ENCODE data around the gene NTN1. TPM values are rescaled to one million over a fixed set of nuclear protein-coding genes. Genes with fewer than 3 reads are reported as not detected.

The NTN1 gene
- total RNA-seq, 2 donors from 2014 or later = 0.10 to 0.20 TPM

GRCh38 chr17:8997994-8998628, 23.2 kb upstream of the NTN1 start:
- DNase-seq (ENCODE audit: low spot score) = peak; percentile 88
- peaks cover 4% of the 10 kb centered on the region for H3K36me3 Mint-ChIP-seq
- ATAC-seq = peak; percentile 67 to 76
- H3K27me3 Mint-ChIP-seq = peaks cover 14 to 26% of the 10 kb centered on the region in 2 donors
- H3K27ac Mint-ChIP-seq = no peak overlapping the region
- H3K9me3 Mint-ChIP-seq = no peaks in the 10 kb centered on the region
- no peak overlapping the region for H3K4me3 Mint-ChIP-seq
- peaks cover 11 to 16% of the 10 kb centered on the region in 2 donors for H3K4me1 Mint-ChIP-seq (ENCODE audit: low read depth in 2 of 2)

GRCh38 chr17:9001559-9001958, 19.8 kb upstream of the NTN1 start:
- Mint-ChIP-seq H3K27ac (no peak overlapping the region), H3K4me1 (ENCODE audit: low read depth in 2 of 2) (peaks cover 10% of the 10 kb centered on the region in 2 donors), H3K9me3 (no peaks in the 10 kb centered on the region), H3K4me3 (peak overlapping the region; percentile 11), H3K27me3 (peaks cover 34 to 40% of the 10 kb centered on the region in 2 donors), H3K36me3 (peaks cover 4% of the 10 kb centered on the region)
- ATAC-seq (no peak), DNase-seq (ENCODE audit: low spot score) (no peak)

DNA sequence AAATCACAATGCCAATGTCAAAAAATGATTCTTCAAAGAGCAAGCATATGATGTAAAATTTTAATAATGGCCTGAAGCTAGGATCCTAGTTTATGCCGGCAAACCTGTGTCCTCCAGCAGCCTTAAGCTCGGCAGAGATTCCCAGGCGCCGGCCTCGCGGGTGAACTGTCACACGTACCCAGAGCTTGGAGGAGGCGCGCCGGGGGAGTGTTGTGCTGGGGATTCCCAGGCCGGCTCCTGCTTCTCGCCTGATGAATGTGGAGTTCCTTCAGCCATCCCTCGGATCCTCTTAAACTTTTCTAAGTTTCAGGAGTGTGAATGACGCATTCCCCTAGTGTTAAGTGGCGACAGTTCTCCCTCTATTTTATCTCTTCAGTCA, 19.1 kb upstream of the NTN1 start:
- no peak for DNase-seq (ENCODE audit: low spot score)
- no peak overlapping the region for H3K27ac Mint-ChIP-seq

DNA sequence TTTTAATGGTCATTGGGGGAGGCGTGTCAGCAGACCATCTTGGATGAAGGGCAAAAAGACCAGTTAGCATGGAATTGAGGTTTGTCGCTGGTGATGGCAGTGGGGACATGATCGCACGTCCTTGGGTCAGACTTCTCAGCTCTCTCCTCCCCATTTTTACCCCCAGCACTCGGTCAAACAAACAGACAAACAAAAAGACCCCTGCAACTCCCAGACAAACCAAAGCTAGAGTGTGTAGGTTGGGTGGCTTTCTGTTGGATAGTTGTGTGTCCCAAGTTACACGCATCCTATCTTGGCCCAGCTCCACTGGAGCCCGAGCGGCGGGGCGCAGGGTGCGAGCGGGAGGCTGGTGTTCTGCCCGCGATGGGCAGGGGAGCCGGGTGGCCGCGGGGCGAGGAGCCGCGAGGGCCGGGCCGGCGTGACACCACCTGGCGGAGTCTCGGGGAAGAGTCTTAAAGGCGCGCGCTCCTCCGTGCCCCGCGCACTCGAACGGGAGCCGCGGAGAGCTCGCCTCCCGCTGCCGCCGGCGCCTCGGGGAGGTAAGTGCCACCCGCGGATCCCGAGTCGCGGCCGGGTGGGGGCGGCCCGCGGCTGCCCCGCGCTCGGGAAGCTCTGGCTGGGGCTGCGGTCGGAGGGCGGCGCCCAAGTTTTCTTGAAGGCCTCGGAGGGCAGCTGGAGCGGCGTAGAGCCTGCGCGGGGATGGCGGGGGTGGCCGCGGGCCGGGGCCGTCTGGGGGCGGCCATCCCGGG, 18.5 kb upstream of the NTN1 start:
- ATAC-seq (peak; percentile 59 to 65), DNase-seq (ENCODE audit: low spot score) (no peak)
- H3K4me3 Mint-ChIP-seq = peak overlapping the region; percentile 42
- peaks cover 10% of the 10 kb centered on the region in 2 donors for H3K4me1 Mint-ChIP-seq (ENCODE audit: low read depth in 2 of 2)
- peaks cover 4% of the 10 kb centered on the region for H3K36me3 Mint-ChIP-seq
- H3K27me3 Mint-ChIP-seq = peaks cover 42 to 51% of the 10 kb centered on the region in 2 donors
- H3K27ac Mint-ChIP-seq = no peak overlapping the region
- no peaks in the 10 kb centered on the region for H3K9me3 Mint-ChIP-seq

More for the DNA sequence above, 19.1 kb upstream of the NTN1 start:
- peaks cover 10% of the 10 kb centered on the region in 2 donors for H3K4me1 Mint-ChIP-seq (ENCODE audit: low read depth in 2 of 2)
- peak overlapping the region; percentile 42 for H3K4me3 Mint-ChIP-seq
- H3K36me3 Mint-ChIP-seq = peaks cover 4% of the 10 kb centered on the region
- no peak for ATAC-seq
- peaks cover 38 to 46% of the 10 kb centered on the region in 2 donors for H3K27me3 Mint-ChIP-seq
- no peaks in the 10 kb centered on the region for H3K9me3 Mint-ChIP-seq

DNA sequence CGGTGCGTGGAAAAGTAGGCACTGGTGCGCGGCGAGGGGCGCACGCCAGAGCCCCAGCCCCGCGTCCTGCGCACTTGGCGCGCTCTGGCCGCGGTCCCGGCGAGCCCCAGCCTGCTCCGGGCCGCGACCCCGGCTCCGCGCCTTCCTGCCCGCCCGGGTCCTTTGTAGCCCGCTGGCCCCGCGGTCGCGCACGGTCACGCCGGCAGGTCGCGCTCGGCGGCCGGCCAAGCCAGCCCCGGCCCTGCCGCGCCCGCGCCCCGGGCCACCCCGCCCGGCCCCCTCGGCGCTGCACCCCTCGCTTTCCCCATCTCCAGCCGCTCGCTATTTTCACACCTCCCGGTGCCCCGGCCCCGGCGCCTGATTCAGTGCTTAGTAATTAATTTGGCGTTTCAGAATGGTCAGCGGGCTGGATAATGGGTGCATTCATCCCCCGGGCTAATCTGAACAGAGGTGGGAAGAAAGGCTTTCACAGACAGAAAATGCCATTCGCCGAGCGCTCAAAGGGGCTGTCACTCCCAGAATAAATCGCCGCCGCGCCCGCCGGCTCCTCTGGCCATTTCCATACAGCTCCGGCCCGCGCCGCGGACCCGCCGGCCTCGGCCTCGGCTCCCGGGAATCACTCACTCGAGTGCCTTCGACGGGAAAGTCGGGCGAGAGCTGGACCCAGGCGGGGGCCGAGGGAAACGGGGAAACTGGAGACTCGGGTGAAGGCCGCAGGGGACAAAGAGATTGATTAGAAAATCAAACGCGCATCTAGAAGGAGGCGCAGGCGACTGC, 17.8 kb upstream of the NTN1 start:
- no peaks in the 10 kb centered on the region for H3K9me3 Mint-ChIP-seq
- H3K27ac Mint-ChIP-seq = no peak overlapping the region

GRCh38 chr17:9004132-9004960, 17.0 kb upstream of the NTN1 start:
- DNase-seq (ENCODE audit: low spot score) = no peak
- peaks cover 4% of the 10 kb centered on the region for H3K36me3 Mint-ChIP-seq
- no peaks in the 10 kb centered on the region for H3K9me3 Mint-ChIP-seq
- peaks cover 51 to 65% of the 10 kb centered on the region in 2 donors for H3K27me3 Mint-ChIP-seq
- no peak overlapping the region for H3K27ac Mint-ChIP-seq
- no peak for ATAC-seq
- H3K4me3 Mint-ChIP-seq = peak overlapping the region; percentile 59
- peaks cover 10% of the 10 kb centered on the region in 2 donors for H3K4me1 Mint-ChIP-seq (ENCODE audit: low read depth in 2 of 2)

More for the DNA sequence above, 17.8 kb upstream of the NTN1 start:
- no peak for DNase-seq (ENCODE audit: low spot score)
- Mint-ChIP-seq H3K27me3 (peaks cover 44 to 57% of the 10 kb centered on the region in 2 donors), H3K36me3 (peaks cover 4% of the 10 kb centered on the region), H3K4me3 (peak overlapping the region; percentile 12), H3K4me1 (ENCODE audit: low read depth in 2 of 2) (peaks cover 10% of the 10 kb centered on the region in 2 donors)
- peak; percentile 32 to 55 for ATAC-seq

- peaks cover 4% of the 10 kb centered on the region for H3K36me3 Mint-ChIP-seq
- ATAC-seq (no peak), DNase-seq (ENCODE audit: low spot score) (no peak)
- peak overlapping the region; percentile 59 for H3K4me3 Mint-ChIP-seq
- no peak overlapping the region for H3K27ac Mint-ChIP-seq
- peaks cover 57 to 71% of the 10 kb centered on the region in 2 donors for H3K27me3 Mint-ChIP-seq
- H3K4me1 Mint-ChIP-seq (ENCODE audit: low read depth in 2 of 2) = peaks cover 10% of the 10 kb centered on the region in 2 donors
- H3K9me3 Mint-ChIP-seq = no peaks in the 10 kb centered on the region
Measured at GRCh38 chr17:9004961-9005285, 16.4 kb upstream of the NTN1 start.

GRCh38 chr17:9006175-9006767, 15.0 kb upstream of the NTN1 start:
- no peaks in the 10 kb centered on the region for H3K9me3 Mint-ChIP-seq
- no peak overlapping the region for H3K27ac Mint-ChIP-seq
- ATAC-seq (no peak), DNase-seq (ENCODE audit: low spot score) (no peak)
- H3K4me3 Mint-ChIP-seq = no peak overlapping the region
- H3K36me3 Mint-ChIP-seq = peaks cover 4% of the 10 kb centered on the region
- peaks cover 10% of the 10 kb centered on the region in 2 donors for H3K4me1 Mint-ChIP-seq (ENCODE audit: low read depth in 2 of 2)
- peaks cover 61 to 63% of the 10 kb centered on the region in 2 donors for H3K27me3 Mint-ChIP-seq

- Mint-ChIP-seq H3K36me3 (no peaks in the 10 kb centered on the region), H3K4me3 (no peak overlapping the region), H3K9me3 (no peaks in the 10 kb centered on the region), H3K4me1 (ENCODE audit: low read depth in 2 of 2) (peaks cover 5 to 6% of the 10 kb centered on the region in 2 donors), H3K27me3 (peaks cover 54 to 57% of the 10 kb centered on the region in 2 donors), H3K27ac (no peak overlapping the region)
- ATAC-seq (no peak), DNase-seq (ENCODE audit: low spot score) (no peak)
Measured at GRCh38 chr17:9007052-9007714, 14.1 kb upstream of the NTN1 start.

GRCh38 chr17:9009096-9009495, 12.2 kb upstream of the NTN1 start:
- H3K27ac Mint-ChIP-seq = no peak overlapping the region
- peaks cover 55 to 60% of the 10 kb centered on the region in 2 donors for H3K27me3 Mint-ChIP-seq
- H3K4me1 Mint-ChIP-seq (ENCODE audit: low read depth in 2 of 2) = peaks cover 0 to 3% of the 10 kb centered on the region in 2 donors
- no peaks in the 10 kb centered on the region for H3K36me3 Mint-ChIP-seq
- no peak for DNase-seq (ENCODE audit: low spot score)
- H3K4me3 Mint-ChIP-seq = no peak overlapping the region
- ATAC-seq = no peak
- H3K9me3 Mint-ChIP-seq = no peaks in the 10 kb centered on the region

GRCh38 chr17:9009737-9010136, 11.6 kb upstream of the NTN1 start:
- H3K4me3 Mint-ChIP-seq = no peak overlapping the region
- no peaks in the 10 kb centered on the region for H3K9me3 Mint-ChIP-seq
- H3K4me1 Mint-ChIP-seq (ENCODE audit: low read depth in 2 of 2) = peaks cover 0 to 3% of the 10 kb centered on the region in 2 donors
- peaks cover 58 to 59% of the 10 kb centered on the region in 2 donors for H3K27me3 Mint-ChIP-seq
- ATAC-seq (no peak), DNase-seq (ENCODE audit: low spot score) (no peak)
- no peak overlapping the region for H3K27ac Mint-ChIP-seq
- H3K36me3 Mint-ChIP-seq = no peaks in the 10 kb centered on the region

- DNase-seq (ENCODE audit: low spot score) = no peak
- H3K27me3 Mint-ChIP-seq = peaks cover 47 to 49% of the 10 kb centered on the region in 2 donors
- no peak overlapping the region for H3K27ac Mint-ChIP-seq
- H3K36me3 Mint-ChIP-seq = no peaks in the 10 kb centered on the region
- H3K9me3 Mint-ChIP-seq = no peaks in the 10 kb centered on the region
- ATAC-seq = no peak
- H3K4me1 Mint-ChIP-seq (ENCODE audit: low read depth in 2 of 2) = peaks cover 0 to 3% of the 10 kb centered on the region in 2 donors
- no peak overlapping the region for H3K4me3 Mint-ChIP-seq
Measured at GRCh38 chr17:9011001-9011400, 10.3 kb upstream of the NTN1 start.

Data from natural killer cell treated with Interleukin-12 subunit alpha and Interleukin-12 subunit beta and Interleukin-15 and Interleukin-18, amount 100 ng/mL, for 72 hours (primary cell).